Gastrocnemius medialis (tissue), 4 donors: Measurements from ENCODE around the gene C22orf31. TPM values are rescaled to one million over a fixed set of nuclear protein-coding genes. Genes with fewer than 3 reads are reported as not detected.

ENCODE experiments used
- ATAC-seq, 2 donors: fragments of 150-250 bp; one replicate each; pipeline ENCODE4 v1.9.1; 2016
- DNase-seq, 2 donors: peaks; one replicate each; pipeline ENCODE4 v3.0.0-alpha.2; 2019
- H3K27ac ChIP-seq, 4 donors: fragments of 200-600 bp; sonication (generic); 1 replicate in 1 of 4; 2 replicates in 3 of 4; pipeline ENCODE4 v1.5.1; 2016 to 2018; ENCODE audit warnings: mild to moderate bottlenecking in 2 of 4, moderate library complexity in 1 of 4
- H3K27me3 ChIP-seq, 3 donors: fragments of 200-600 bp; sonication (generic) in 2 of 3; 1 replicate in 1 of 3; 2 replicates in 2 of 3; pipeline versions ENCODE4 v1.5.1 to v1.6.0; 2016 to 2019; ENCODE audit warnings: mild to moderate bottlenecking in 1 of 3, moderate library complexity in 1 of 3
- H3K36me3 ChIP-seq, 2 donors: fragments of 200-600 bp; sonication (generic) in 1 of 2; one replicate each; pipeline ENCODE4 v1.5.1; 2017 to 2018
- H3K4me1 ChIP-seq, 2 donors: fragments of 200-600 bp; sonication (generic) in 1 of 2; one replicate each; pipeline ENCODE4 v1.5.1; 2016 to 2017; ENCODE audit warnings: mild to moderate bottlenecking in 2 of 2
- H3K4me3 ChIP-seq, 4 donors: fragments of 200-600 bp; sonication (generic) in 3 of 4; 1 replicate in 1 of 4; 2 replicates in 3 of 4; pipeline ENCODE4 v1.5.1; 2016 to 2019; ENCODE audit warnings: mild to moderate bottlenecking in 2 of 4
- H3K9me3 ChIP-seq, 3 donors: fragments of 200-600 bp; sonication (generic) in 2 of 3; 1 replicate in 1 of 3; 2 replicates in 2 of 3; pipeline ENCODE4 v1.5.1; 2016 to 2019
- POLR2A ChIP-seq, 2 donors: fragments of 450-650 bp; IDR thresholded peaks; one replicate each; pipeline ENCODE4 v1.6.1; 2017; ENCODE audit warnings: antibody characterized with exemption in 2 of 2, mild to moderate bottlenecking in 2 of 2, moderate library complexity in 2 of 2
- in situ Hi-C, 4 donors: fragments of 200-750 bp; cut with MboI; loops; one replicate each; pipeline versions ENCODE4 v1.15.0 to v1.8.0; 2017; ENCODE audit warnings: low sequenced_read_pairs in 4 of 4
- intact Hi-C: fragments of 100-400 bp; cut with DNase I; formaldehyde crosslinking; loops from one replicate; pipeline ENCODE4 v1.15.1; 2023; ENCODE audit warnings: low total_unique reads
- total RNA-seq, 4 donors: library from RNA; depleted of rRNA; stranded (reverse); fragments of >200 nt; gene quantifications; one replicate each; pipeline versions ENCODE4 v1.1.0 to v1.2.3, GENCODE V29; 2016
- TF ChIP-seq, protein P1 (sequence below), 5 experiments: fragments of 450-650 bp in 3 of 5; fragments of 200-600 bp in 2 of 5; sonication (generic) in 2 of 5; IDR thresholded peaks in 4 of 5; conservative IDR thresholded peaks in 1 of 5; 1 replicate in 4 of 5; 2 replicates in 1 of 5; pipeline ENCODE4 v1.5.1; 2016 to 2019; ENCODE audit warnings: antibody characterized with exemption in 5 of 5, mild to moderate bottlenecking in 3 of 5, moderate library complexity in 3 of 5

Gene C22orf31
- total RNA-seq, 4 donors from 2014 or later, result not detected

DNA sequence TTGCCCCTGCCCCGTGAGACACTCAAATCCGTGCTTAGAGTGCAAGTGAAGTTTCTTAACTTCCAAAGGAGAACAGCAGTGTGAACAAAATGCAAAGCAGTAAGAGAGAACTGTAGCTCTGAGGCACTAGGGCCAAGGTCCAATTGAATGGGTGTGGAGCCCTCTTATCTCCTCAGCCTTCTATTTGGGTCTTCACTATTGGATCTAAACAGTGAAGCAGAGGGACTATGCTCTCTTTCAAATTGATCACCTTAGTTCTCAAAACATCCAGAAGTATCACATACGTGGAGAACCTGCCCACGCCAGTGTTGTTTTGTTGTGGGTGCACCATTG lies 49.6 kb downstream of the C22orf31 start:
- Histone ChIP-seq H3K27ac (peak overlapping the region in 2 of 4 donors; percentile 31 to 34), H3K9me3 (no peaks in the 10 kb centered on the region), H3K36me3 (no peaks in the 10 kb centered on the region), H3K27me3 (no peaks in the 10 kb centered on the region), H3K4me3 (no peak overlapping the region), H3K4me1 (peaks cover 25 to 40% of the 10 kb centered on the region in 2 donors)
- ATAC-seq, result peak; percentile 59 to 73
- in situ Hi-C loops, result no loop called here
- TF ChIP-seq, protein P1, sequence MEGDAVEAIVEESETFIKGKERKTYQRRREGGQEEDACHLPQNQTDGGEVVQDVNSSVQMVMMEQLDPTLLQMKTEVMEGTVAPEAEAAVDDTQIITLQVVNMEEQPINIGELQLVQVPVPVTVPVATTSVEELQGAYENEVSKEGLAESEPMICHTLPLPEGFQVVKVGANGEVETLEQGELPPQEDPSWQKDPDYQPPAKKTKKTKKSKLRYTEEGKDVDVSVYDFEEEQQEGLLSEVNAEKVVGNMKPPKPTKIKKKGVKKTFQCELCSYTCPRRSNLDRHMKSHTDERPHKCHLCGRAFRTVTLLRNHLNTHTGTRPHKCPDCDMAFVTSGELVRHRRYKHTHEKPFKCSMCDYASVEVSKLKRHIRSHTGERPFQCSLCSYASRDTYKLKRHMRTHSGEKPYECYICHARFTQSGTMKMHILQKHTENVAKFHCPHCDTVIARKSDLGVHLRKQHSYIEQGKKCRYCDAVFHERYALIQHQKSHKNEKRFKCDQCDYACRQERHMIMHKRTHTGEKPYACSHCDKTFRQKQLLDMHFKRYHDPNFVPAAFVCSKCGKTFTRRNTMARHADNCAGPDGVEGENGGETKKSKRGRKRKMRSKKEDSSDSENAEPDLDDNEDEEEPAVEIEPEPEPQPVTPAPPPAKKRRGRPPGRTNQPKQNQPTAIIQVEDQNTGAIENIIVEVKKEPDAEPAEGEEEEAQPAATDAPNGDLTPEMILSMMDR (IDR thresholded peaks at IDR 0.05 in 4 of 5, conservative IDR thresholded peaks at IDR 0.05 in 1 of 5), result no peak
- no peak for TF ChIP-seq POLR2A (IDR thresholded peaks at IDR 0.05)
- no peak for DNase-seq
- intact Hi-C loops, result no loop called here

DNA sequence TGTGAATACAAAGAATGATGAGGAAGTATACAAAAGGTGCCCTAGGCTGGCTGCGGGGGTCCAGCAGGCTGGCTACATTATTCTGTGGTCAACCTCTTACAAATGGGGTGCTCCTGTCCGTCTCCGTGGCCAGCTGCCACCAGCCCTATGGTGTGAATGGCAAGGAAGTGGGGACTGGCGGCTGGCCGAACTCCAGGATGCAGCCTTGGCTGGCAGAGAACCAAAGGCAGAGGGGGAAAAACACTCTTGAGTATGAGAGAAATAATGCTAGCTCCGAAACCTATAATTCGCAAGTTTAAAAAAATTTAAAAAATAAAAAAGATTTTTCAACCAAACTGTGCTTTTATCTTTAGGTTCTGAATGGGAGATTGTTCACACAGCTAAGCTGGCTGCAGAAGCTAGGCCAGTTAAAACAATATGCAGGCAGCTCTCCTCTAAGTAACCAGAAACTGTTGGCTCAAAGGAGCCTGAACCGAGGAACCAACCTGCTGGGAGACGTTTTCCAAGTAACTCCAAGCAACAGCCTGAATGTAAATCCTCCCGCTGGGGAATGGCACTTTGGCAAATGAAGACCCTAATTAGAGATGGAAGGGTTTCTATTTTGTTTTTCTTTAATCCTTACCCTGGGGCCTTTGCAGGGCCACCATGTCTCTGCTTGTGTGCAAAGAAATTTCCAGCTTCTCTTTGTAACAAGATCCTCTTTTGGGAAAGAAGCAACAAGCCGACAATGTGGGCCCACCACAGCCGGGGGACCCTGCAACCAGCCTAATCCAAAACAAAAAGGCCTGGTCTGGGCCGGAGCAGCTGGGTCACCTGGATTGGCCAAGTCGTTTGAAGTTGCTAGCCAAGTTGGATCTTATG lies 50.2 kb downstream of the C22orf31 start:
- Histone ChIP-seq H3K9me3 (no peaks in the 10 kb centered on the region), H3K4me1 (peaks cover 25 to 40% of the 10 kb centered on the region in 2 donors), H3K27ac (peak overlapping the region in 2 of 4 donors; percentile 31 to 34), H3K27me3 (no peaks in the 10 kb centered on the region), H3K36me3 (no peaks in the 10 kb centered on the region), H3K4me3 (no peak overlapping the region)
- TF ChIP-seq, protein P1 (IDR thresholded peaks at IDR 0.05 in 4 of 5, conservative IDR thresholded peaks at IDR 0.05 in 1 of 5), result no peak
- TF ChIP-seq POLR2A (IDR thresholded peaks at IDR 0.05), result no peak
- in situ Hi-C loops (no loop called here), intact Hi-C loops (no loop called here)
- no peak for DNase-seq
- peak in 1 of 2 donors; percentile 65 for ATAC-seq

DNA sequence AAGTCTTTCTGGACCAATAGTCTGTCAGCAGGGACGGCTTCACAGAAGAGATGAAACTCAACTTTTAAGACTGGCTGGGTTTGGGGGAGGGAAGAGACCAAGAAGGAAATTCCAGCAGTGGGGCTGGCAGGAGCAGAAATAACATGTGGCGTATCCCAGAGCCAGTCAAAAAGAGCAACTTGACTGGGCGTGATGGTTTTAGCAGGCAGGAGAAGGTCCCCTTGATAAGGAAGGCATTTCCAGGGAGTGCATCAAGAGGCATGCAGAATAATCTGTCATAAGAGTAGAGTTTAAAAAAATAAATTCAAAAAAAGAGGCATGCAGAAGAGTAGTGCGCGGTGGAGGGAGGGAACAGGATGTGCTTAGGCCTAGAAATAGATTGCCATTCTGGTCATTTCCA lies 52.5 kb downstream of the C22orf31 start:
- intact Hi-C loops, result no loop called here
- no peaks in the 10 kb centered on the region for H3K27me3 ChIP-seq
- H3K36me3 ChIP-seq, result no peaks in the 10 kb centered on the region
- ATAC-seq (no peak), DNase-seq (no peak)
- H3K4me1 ChIP-seq, result peaks cover 40 to 55% of the 10 kb centered on the region in 2 donors
- H3K27ac ChIP-seq, result no peak overlapping the region
- in situ Hi-C loops, result no loop called here
- TF ChIP-seq POLR2A (IDR thresholded peaks at IDR 0.05), result no peak
- TF ChIP-seq, protein P1 (IDR thresholded peaks at IDR 0.05 in 4 of 5, conservative IDR thresholded peaks at IDR 0.05 in 1 of 5), result no peak
- H3K4me3 ChIP-seq, result no peak overlapping the region
- H3K9me3 ChIP-seq, result no peaks in the 10 kb centered on the region

Other genes with a start within 250 kb of the C22orf31 start
- gene ZNRF3, start 178.3 kb downstream of the C22orf31 start, total RNA-seq, result 10 to 100 TPM in 3 of 4 donors, 1 to 10 TPM in 1; 7.8 to 19.1 (median 11.1) TPM
- 10 to 100 TPM in 3 of 4 donors, 1 to 10 TPM in 1; 7.5 to 35.8 (median 15.4) TPM for gene KREMEN1, start 11.2 kb upstream of the C22orf31 start, total RNA-seq
- gene EMID1, start 144.1 kb upstream of the C22orf31 start, total RNA-seq, result 1 to 10 TPM in 1 of 4 donors, under 1 TPM in 1, not detected in 2; 0.33 to 1.8 TPM
- 10 to 100 TPM; 19.8 to 38.0 (median 28.6) TPM for gene RHBDD3, start 206.2 kb upstream of the C22orf31 start, total RNA-seq
- gene EWSR1, start 206.4 kb upstream of the C22orf31 start, total RNA-seq, result 100 to 1,000 TPM; 192 to 269 (median 202) TPM
- gene GAS2L1, start 244.8 kb upstream of the C22orf31 start, total RNA-seq, result 10 to 100 TPM in 1 of 4 donors, 1 to 10 TPM in 3; 4.8 to 23.0 (median 6.6) TPM